Activated CD4-positive, alpha-beta T cell treated with anti-CD3 and anti-CD28 coated beads for 4 hours (primary cell): ENCODE measurements around the gene PTGDR2.

Experiments
- DNase-seq, 2 donors: peaks; one replicate each; pipeline ENCODE4 v3.0.0-alpha.2; 2020

PTGDR2 gene

DNA sequence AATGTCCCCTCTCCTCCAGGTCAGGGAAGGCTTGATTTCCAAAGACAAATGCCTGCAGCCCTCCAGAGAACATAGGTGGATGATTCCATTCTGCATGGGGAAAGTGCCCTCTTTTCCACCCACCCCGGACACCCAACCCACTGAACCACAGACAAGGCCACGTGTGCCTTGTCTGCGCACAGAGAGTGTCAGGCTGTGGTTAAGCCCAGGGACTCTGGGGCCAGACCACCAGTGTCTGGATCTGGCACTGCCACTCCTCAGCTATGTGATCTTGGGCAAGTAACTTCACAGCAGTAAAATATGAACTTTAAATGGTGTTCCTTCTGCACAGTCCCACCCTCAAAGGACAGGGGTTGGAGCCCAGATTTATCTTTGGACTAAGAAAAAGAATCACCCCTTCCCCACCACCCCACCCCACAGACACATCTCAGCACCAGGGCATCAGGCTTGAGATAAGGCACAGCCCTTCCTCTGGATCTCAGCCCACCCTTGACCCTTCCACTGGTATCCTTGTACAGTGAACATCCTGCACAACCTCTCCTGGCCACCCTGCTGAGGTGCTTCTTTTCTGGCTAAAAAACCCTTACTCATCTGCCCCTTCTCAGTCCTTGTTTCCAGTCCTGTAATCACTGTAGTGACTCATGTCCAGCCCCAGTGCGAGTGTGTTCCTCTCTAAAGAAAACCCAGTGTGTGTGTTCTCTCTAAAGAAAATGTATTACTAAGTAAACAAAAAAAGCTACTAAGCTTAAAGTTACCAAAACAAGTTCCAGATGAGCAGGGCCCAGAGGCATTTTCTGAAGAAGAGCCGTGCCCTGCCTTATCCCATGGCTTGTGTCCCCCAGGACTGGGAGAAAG, 1.9 kb upstream of the PTGDR2 start:
- no peak for DNase-seq

DNA sequence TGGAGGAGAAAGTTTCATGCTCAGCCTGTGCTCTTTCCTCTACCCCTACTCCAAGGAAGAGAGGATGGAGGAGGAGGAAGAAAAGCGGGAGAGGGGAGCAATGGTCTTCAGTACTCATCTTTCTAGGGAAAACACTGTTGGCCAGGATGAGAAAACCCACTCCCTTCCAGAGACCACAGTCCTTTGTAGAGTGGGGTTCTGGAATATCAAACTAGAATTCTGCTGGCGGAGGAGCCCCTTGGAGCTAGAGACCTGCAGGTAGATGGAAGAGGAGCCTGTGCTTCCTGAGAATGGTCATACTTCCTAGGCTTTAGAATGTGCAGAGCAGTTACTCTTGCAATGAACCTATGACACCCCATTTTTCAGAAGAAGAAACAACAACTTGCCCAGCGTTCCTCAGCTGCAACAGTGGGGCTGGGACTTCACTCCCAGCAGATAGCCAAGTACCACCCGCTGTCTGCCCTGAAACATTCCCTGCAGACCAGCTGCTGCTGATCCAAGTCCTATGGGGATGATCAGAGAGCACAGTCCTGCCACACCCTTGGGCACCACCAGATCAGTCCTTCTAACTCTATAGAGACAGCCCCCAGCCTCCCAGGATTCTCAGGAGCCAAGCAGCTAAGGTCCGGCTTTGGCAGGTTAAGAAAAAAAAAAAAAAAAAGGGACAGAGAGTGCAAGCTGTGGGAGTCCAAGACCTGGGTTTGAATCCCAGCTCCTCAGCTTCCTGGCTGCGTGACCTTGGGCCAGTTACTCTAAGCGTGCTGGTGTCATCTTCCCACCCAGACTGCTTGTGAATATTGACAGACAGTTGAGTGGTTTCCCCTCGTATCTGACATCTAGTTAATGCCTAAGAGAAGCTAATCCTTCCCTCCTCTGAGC, 664 bp downstream of the PTGDR2 start:
- no peak for DNase-seq

DNA sequence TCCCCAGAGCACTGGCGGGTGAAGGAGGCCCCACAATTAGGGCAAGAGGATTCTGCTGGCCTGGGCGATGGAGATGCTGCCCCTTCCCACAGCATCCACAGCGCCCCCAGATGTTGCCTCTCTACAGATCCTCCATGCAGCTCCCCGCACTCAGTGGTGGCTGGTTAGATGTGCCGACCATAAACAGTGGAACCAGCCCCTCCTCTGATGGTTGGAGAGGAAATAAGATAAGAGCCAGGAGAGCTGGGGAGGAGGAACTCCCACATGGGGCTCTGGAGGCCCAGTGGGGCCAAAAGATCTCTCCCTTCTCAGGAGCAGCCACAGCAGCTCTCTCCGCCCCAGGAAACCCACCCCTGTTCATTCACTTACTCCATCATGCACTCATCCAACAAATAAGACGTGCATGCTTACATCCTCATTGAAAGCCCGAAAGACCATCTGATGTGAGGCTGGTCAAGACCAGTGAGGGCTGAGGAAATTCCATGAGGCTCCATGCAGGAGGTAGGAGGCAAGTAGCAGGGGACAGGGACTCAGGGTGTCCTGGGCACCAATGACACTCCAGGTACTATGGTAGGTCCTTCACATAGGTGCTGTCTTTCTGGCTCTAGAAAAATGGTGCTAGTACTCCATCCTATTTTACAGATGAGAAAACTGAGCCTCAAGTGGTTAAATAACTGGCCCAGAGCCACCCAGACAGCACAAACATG, 1.5 kb downstream of the PTGDR2 start:
- DNase-seq, result no peak

DNA sequence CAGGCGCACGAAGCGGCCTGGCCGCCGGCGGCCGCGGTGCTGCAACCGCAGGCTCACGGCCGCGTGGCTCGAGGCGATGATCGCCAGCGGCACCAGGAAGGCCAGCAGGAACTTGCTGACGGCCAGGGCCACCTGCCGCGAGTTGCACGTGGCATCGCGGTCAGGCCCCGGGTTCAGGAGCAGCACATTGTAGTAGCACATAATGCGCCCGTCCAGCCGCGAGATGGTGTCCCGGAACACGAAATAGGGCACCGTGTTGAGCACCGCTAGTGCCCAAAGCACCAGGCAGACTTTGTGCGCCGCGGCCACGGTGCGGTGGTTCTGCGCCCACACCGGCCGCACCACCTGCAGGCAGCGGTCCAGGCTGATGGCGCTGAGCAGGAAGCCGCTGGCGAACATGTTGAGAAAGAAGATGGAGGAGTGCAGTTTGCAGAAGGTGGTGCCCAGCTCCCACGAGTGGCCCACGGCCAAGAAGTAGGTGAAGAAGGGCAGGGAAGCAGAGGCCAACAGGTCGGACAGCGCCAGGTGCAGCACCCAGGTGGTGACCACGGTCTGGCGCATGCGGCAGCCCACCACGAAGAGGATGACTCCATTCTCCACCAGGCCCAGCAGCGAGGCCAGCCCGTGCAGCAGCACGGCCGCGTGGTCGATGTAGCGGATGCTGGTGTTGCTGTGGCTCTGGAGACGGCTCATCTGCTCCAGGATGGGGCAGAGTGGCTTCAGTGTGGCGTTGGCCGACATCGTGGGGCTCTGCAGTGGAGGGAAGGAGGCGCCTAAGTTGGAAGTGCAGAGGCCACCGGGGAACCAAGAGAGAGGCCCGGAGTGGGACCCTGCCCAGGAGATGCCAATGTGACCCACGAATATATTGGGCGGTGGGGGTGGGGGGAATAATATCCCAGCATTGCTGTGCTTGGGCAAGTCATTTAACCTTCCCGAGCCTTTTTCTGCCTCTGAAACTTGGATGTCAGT, 2.5 kb downstream of the PTGDR2 start:
- DNase-seq, result no peak

DNA sequence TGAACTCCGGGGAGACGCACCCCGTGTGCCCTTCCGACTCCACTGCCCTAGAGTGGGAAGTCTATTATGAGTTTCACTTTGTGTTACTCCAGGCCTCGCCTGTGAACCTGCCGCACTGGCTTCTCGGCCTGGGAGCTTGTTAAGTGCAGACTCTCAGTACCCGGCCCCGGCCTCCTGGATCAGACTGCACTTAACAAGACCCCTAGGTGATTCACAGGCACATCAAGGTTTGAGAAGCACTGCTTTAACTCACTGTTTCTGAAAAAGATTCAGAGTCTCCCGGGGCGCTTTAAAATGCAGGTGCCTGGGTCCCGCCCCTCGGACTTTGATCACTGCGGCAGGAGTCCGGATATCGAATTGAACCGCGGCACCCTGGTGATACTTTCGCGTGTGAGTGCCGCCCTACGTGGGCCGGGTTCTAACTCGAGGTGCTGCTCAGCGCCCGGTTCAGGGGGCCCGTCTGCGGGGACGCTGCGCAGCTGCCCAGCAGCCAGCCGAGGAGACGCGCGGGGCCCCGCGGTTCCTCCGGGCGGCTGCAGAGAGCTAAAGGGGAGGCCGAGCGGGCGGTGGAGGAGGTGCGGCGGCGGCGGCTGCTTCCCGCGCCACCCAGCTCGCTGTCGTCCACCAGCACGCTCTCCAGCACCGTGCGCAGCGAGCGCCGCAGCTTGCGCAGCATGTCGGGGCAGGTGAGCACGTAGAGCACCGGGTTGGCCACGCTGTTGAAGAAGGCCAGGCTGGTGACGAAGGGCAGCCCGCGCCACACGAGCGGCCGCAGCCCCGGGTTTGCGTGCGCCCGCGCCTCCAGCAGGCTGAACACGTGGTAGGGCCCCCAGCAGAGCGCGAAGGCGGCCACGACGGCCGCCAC, 3.4 kb downstream of the PTGDR2 start:
- no peak for DNase-seq

DNA sequence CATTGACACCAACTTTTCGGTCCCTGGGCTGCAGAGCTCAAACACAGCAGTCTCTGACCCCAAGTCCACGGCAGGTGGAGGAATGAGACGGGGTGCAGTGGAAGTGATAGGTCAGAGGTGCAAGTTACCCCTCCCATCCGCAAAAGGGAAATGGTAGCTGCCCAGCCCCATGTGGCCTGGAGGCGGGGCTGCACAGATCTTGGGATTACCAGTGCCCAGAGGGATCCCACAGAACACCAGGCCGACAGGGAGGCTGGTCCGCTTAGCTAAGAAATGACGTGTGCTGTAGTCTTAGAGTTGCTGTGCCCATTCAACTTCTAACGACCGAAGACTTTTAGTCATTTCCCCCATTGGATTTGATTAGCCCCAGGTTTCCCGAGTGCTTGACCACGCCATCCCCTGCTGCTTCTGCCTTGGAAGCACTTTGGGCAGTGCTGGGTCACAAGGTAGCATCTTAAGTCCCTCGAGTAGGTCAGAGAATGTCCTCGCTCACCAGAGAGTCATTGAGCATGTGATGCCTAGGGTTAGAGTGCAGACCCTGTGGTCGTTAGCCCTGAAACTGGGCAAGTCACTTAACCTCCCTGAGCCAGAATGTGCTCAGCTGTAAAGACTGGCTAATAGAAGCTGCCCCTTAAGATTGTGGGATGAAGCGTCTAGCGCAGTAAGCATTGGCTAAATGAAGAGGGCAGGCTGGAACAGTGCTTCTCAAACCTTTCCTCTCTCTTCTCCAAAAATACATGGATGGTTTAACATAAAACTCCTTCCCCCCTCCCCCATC, 4.2 kb downstream of the PTGDR2 start:
- DNase-seq, result no peak

DNA sequence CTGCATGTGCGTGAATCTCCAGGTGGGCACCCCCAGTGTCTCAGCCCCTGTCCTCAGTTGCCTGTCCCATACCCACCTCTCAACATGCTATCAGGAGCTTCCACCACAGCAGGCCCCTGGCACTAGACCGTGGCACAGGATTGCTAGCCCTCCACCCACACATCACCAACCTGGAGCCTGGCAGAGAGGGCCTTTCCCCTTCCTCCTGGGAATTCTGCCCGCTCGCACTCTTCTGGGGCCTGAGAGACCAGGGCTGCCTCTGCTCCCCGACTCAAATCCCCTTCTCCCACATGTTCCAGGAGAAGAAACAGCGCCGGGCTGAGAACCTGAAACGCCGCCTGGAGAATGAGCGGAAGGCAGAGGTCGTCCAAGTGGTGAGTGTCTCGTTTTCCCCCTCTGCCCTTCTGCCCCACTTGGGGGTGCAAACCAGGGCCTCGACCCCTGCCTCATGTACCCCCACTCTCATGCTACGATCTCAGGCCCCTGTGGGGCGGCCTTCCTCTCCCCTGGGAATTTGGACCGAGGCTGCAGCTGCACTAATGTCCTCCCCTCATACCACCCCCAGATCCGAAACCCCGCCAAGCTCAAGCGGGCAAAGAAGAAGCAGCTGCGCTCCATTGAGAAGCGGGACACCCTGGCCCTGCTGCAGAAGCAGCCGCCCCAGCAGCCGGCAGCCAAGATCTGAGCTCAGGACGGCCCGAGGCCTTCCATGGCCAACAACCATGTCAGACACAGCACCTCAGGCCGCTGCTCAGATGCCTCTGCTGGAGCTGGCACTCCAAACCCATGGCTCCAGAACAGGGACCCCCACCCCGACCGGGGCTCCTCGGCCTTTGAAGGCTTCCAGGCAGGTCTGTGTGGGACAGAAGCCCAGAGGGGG, 5.9 kb downstream of the PTGDR2 start:
- DNase-seq, result no peak

DNA sequence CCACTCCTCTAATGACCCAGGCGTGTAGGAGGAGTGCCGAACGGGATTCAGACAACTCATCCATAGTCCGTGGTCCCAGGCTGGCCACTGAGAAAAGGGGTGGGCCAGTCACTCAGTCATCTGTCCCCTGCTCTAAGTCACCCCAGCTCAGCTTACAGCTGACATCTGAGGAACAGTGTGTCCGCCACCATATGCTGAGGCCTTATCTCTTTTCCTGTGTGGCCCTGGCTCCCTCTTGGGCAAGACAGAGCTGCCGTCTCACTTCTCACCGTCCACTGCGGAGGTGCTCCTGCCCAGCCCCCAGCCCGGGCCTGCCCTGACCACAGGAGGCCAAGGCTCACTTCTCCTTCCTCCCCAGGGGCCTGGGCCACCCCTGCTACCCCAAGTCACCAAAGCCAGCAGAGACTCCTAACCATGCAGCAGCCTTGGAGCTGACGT, 7.0 kb downstream of the PTGDR2 start:
- no peak for DNase-seq

DNA sequence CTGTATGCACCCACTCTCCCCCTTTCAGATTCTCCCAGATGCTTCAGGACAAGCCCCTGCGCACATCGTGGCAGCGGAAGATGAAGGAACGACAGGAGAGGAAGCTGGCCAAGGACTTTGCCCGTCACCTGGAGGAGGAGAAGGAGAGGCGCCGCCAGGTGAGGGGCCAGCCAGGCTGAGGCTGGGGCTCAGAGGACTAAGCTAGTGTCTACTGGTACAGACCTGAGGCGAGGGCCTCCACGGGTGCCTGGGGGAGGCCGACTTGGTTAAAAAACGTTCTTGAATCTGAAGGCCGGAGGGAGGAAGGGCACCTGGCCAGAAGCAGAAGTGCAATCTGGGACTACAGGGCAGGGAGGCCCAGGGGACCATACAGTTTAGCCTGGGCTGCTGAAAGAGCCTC, 7.9 kb downstream of the PTGDR2 start:
- DNase-seq, result no peak

DNA sequence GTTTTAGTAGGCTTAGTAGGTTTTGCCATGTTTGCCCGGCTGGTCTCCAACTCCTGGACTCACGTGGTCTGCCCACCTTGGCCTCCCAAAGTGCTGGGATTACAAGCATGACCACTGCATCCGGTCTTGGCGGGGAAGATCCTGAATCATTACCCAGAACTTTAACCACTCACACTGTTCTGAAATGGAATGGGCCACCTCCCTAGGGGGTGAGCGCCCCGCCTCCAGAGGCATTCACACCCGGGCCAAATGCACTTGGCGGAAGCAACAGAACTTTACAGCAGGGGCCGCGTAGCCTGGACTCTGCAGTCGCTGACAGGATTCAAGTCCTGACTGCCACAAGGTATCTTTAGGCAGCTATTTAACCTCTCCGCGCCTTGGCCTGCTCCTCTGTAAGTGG, 8.5 kb downstream of the PTGDR2 start:
- DNase-seq, result no peak

DNA sequence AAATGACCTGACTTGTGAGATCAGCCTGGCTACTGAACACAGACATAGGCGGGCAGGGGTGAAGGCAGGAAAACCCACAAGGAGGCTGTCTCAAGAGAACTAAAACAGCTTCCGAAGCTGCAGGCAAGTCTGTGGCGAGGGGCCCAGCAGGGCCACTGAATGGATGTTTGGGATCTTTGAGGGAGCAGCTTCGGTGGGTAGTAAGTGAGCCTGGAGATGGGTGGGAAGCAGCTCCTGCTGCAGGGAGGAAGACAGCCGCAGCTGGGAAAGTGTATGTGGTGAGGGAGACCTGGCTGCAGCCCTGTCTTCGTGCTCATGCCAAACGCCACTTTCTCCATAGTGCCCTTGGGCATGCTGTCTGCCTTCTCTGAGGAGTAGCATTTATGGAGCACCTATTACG, 10.4 kb downstream of the PTGDR2 start:
- DNase-seq, result no peak

DNA sequence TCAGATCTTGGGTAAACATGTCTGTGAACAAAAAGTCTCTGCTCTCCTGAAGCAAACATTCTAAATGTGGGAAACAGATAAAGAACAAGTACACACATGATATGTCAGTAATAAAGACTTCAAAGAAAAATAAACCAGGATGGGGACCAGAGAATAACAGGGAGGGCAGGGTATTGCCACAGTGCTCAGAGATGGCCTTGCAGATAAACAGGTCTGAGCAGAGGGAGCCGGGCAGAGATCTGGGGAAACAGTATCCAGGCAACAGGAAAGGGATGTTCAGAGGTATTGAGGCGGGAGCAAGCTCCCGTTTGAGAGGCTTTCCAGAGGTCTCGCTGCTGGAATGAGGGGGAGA, 10.9 kb downstream of the PTGDR2 start:
- no peak for DNase-seq

DNA sequence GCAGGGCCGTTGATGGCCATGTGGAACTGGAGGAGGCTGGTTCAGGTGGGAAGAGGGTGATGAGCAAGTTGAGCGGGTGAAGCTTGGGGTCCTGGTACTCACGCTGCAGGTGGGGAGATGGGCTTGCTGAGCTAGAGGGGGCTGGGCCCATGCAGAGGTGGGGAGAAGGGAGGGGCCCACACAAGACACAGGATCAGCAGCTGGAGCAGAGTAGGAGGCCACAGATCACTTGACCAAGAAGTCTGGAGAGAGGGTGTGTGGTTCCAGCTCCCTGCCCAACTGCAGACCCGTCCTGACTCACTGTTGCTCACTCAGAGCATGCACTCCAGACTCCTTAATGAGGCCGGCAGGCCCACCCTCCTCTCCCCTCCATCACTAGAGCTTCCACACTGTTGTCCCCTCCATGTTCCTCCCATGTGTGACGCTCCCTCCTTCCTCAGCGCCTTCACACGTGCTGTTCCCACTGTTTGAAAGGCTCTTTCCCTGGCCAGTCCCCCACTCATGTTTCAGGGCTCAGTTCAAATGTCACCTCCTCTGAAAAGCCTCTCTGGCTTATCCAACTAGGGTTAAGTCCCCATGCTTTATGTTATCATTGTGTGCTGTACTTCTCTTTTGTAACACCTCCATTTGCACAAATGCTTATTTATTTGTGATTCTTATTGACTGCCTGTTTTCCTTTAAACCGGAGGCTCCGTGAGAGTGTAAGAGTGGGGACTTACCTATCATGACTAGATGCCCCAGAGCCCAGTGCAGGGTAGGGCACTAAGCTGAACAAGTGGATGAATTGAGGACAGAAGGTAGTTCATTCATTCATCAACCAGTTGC, 11.5 kb downstream of the PTGDR2 start:
- no peak for DNase-seq

DNA sequence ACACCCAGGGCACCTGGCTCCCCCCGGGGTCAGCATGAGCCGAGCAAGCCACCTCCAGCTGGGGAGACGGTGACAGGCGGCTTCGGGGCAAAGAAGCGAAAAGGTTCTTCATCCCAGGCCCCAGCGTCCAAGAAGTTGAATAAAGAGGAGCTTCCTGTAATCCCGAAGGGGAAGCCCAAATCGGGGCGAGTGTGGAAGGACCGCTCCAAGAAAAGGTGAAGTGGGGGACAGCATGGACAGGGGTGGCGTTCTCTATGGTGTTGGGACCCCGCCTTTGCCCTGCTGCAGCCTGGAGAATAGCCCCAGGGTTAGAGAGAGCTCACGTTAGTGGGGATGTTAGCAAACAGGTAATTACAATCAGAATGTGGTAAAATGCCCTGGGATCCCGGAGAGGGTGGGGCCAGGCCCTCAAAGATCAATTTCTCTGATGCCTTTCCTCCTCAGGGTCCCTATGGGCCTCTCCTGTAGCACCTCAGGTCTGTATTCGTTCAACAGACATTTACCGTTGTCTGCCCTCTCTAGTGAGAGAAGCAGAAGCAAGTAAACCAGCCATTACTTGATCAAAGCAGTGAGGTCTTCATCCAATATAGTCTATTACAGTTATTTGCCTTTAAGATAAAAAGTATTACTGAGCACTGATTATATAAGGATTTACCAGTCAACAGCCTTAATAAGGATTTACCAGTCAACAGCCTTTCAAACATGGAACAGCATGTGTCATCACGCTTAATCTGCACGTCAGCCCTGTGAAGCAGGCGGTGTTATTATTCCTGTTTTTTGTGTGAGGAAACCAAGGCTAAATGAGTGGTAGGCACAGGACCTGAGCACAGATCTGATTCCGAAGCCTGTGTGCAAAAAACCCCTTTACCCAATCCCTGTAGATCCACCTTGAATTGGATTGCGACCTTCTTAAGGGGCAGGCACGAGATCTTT, 12.8 kb downstream of the PTGDR2 start:
- DNase-seq, result peak in 1 of 2 donors; percentile 14

DNA sequence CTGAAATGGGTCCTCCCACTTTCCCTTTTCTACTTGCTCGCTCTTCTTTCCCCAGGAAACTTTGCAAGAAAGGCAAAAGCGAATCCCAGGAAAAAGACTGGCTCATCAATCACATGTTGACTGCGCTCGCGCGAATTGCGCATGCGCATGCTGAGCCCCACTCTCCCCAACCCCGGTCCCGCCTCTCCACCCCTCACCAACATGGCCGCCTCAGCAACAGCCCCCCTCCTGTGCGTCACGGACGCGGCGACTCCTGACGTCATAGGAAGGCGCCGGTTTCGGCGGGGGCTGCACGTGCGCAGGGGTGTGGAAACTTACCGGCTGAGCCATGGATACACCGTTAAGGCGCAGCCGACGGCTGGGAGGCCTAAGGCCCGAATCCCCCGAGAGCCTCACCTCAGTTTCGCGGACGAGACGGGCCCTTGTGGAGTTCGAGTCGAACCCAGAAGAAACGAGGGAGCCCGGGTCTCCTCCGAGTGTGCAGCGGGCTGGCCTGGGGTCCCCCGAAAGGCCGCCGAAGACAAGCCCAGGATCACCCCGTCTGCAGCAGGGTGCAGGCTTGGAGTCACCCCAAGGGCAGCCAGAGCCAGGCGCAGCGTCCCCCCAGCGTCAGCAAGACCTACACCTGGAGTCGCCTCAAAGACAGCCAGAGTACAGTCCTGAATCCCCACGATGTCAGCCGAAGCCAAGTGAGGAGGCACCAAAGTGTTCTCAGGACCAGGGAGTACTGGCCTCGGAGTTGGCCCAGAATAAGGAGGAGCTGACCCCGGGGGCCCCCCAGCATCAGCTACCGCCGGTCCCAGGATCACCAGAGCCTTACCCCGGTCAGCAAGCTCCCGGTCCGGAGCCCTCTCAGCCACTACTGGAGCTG, 13.7 kb downstream of the PTGDR2 start, which contains the start of gene CCDC86:
Gene CCDC86, plus strand, starts transcription at position 317 of the 871 bp plus-strand sequence. Its CDS starts 12 bp downstream, at position 329.
- DNase-seq, result peak; percentile 97 to 99
